Glutamatergic neuron (in vitro differentiated cells): ENCODE results near the gene FAF1. TPM values are rescaled to one million over a fixed set of nuclear protein-coding genes. Genes with fewer than 3 reads are reported as not detected.

Source experiments
- DNase-seq: peaks from one replicate; pipeline ENCODE4 v3.0.0; 2022
- H3K27ac Mint-ChIP-seq: one replicate; pipeline ENCODE4 v1.8.0; 2020; ENCODE audit warnings: mild to moderate bottlenecking, mixed read lengths, inconsistent platforms; ENCODE audit not compliant: unreplicated experiment
- H3K27me3 Mint-ChIP-seq: one replicate; pipeline ENCODE4 v1.8.0; 2020; ENCODE audit warnings: mild to moderate bottlenecking, moderate library complexity, mixed read lengths, inconsistent platforms; ENCODE audit not compliant: unreplicated experiment
- H3K36me3 Mint-ChIP-seq: one replicate; pipeline ENCODE4 v1.8.0; 2020; ENCODE audit warnings: mild to moderate bottlenecking, mixed read lengths, inconsistent platforms; ENCODE audit not compliant: unreplicated experiment
- H3K4me1 Mint-ChIP-seq: one replicate; pipeline ENCODE4 v1.8.0; 2020; ENCODE audit warnings: mild to moderate bottlenecking, low read depth, mixed read lengths, inconsistent platforms; ENCODE audit not compliant: unreplicated experiment
- H3K4me3 Mint-ChIP-seq: one replicate; pipeline ENCODE4 v1.8.0; 2020; ENCODE audit warnings: mild to moderate bottlenecking, mixed read lengths, inconsistent platforms; ENCODE audit not compliant: unreplicated experiment
- H3K9me3 Mint-ChIP-seq: one replicate; pipeline ENCODE4 v1.8.0; 2020; ENCODE audit warnings: mild to moderate bottlenecking, moderate library complexity, mixed read lengths, inconsistent platforms; ENCODE audit not compliant: unreplicated experiment
- CTCF ChIP-seq: fragments of 200-600 bp; sonication (generic); IDR thresholded peaks from one replicate; pipeline ENCODE4 v1.5.0; 2021; ENCODE audit not compliant: partially characterized antibody, unreplicated experiment
- total RNA-seq: library from RNA; stranded (reverse); fragmentation: NEBNext Ultra II Directional; extraction: Animal tissue kit (Norgen Biotek cat#: 25700); gene quantifications from one replicate; pipeline ENCODE4 v1.2.1, GENCODE V29; 2021; ENCODE audit not compliant: unreplicated experiment

The FAF1 gene
- total RNA-seq, 1 donor from 2014 or later: 57.3 TPM

- DNase-seq: no peak
- Mint-ChIP-seq H3K36me3 (no peaks in the 10 kb centered on the region), H3K27me3 (no peaks in the 10 kb centered on the region), H3K9me3 (no peaks in the 10 kb centered on the region), H3K27ac (no peak overlapping the region), H3K4me1 (no peaks in the 10 kb centered on the region), H3K4me3 (no peak overlapping the region)
- TF ChIP-seq CTCF: no peak
Measured at GRCh38 chr1:50393522-50394120, 566.4 kb downstream of the FAF1 start.

Other genes starting within 250 kb of the FAF1 start
- gene CDKN2C, start 10.0 kb upstream of the FAF1 start, total RNA-seq: 1.3 TPM
- not detected for gene C1orf185, start 142.0 kb upstream of the FAF1 start, total RNA-seq